Vagina (tissue), 2 donors: ENCODE measurements around the gene HSPA1B.
"Not testable (repeated sequence)": the region's sequence is repeated elsewhere in the genome, so short reads cannot be mapped to it uniquely, and the experiment has no call there.

Experiments used
- POLR2A ChIP-seq, 2 donors: fragments of 450-650 bp; IDR thresholded peaks; one replicate each; pipeline ENCODE4 v1.6.1; 2017; ENCODE audit warnings: antibody characterized with exemption in 2 of 2, mild to moderate bottlenecking in 2 of 2, moderate library complexity in 2 of 2
- TF ChIP-seq, protein P1 (sequence below), 3 experiments: fragments of 450-650 bp in 2 of 3; fragments of 200-600 bp in 1 of 3; sonication (generic) in 1 of 3; IDR thresholded peaks; one replicate each; pipeline ENCODE4 v1.5.1; 2017 to 2019; ENCODE audit warnings: antibody characterized with exemption in 3 of 3, mild to moderate bottlenecking in 2 of 3, moderate library complexity in 2 of 3

DNA sequence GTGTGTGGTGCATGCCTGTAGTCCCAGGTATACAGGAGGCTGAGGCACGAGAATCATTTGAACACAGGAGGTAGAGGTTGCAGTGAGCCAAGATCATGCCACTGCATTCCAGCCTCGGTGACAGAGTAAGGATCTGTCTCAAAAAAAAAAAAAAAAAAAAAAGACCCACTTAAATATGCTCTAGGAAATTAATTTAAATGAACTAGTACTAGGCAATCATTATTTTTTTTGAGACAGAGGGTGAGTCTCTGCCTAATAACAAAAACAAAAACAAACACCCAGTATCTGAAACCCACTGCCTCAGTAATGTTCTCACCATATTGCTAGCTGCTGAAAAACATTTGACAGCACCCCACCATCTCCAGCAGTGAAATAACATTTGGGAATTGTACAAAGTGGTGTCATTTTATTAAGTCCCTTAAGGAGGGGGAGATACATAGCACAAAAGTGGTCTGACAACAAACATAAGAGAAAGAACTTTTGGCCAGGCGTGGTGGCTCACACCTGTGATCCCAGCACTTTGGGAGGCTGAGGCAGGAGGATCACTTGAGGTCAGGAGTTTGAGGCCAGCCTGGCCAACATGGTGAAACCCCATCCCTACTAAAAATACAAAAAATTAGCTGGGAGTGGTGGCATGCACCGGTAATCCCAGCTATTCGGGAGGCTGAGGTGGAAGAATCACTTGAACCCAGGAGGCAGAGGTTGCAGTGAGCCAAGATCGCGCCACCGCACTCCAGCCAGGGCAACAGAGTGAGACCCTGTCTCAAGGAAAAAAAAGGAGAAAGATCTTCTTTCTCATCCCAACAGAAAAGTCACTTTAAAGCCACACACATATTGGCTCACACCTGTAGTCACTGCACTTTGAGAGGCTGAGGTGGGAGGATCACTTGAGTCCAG lies 26.3 kb upstream of the HSPA1B start:
- TF ChIP-seq, protein P1, sequence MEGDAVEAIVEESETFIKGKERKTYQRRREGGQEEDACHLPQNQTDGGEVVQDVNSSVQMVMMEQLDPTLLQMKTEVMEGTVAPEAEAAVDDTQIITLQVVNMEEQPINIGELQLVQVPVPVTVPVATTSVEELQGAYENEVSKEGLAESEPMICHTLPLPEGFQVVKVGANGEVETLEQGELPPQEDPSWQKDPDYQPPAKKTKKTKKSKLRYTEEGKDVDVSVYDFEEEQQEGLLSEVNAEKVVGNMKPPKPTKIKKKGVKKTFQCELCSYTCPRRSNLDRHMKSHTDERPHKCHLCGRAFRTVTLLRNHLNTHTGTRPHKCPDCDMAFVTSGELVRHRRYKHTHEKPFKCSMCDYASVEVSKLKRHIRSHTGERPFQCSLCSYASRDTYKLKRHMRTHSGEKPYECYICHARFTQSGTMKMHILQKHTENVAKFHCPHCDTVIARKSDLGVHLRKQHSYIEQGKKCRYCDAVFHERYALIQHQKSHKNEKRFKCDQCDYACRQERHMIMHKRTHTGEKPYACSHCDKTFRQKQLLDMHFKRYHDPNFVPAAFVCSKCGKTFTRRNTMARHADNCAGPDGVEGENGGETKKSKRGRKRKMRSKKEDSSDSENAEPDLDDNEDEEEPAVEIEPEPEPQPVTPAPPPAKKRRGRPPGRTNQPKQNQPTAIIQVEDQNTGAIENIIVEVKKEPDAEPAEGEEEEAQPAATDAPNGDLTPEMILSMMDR (IDR thresholded peaks at IDR 0.05): not testable (repeated sequence)
- TF ChIP-seq POLR2A (IDR thresholded peaks at IDR 0.05): not testable (repeated sequence)
